MCF 10A (cell line): ENCODE data around the gene ANKRD11. TPM values are rescaled to one million over a fixed set of nuclear protein-coding genes. Genes with fewer than 3 reads are reported as not detected.

ENCODE experiments used
- BruUV-seq: library from RNA; stranded (reverse); fragments of 400-500 nt; replicated peaks from 2 replicates; lab custom pipeline; 2021; lab: Mats Ljungman, UMichigan
- CTCF ChIA-PET: fragments of 300-600 bp; sonication (Branson Sonifier 250); formaldehyde crosslinking; extraction: SDS; loops from one replicate; lab custom pipeline; 2021; ENCODE audit warnings: antibody characterized with exemption, inconsistent platforms; lab: Yijun Ruan, JAX
- POLR2A ChIA-PET: fragments of 300-600, 350-650 bp; sonication (Branson Sonifier 250); formaldehyde crosslinking; extraction: SDS; loops from one replicate; lab custom pipeline; 2020; ENCODE audit warnings: antibody characterized with exemption, inconsistent platforms; lab: Yijun Ruan, JAX
- DNase-seq: peaks from one replicate; pipeline ENCODE4 v3.0.0-alpha.2; 2018; ENCODE audit not compliant: unreplicated experiment
- H3K27ac Mint-ChIP-seq: one replicate; pipeline ENCODE4 v1.8.0; 2022; ENCODE audit warnings: mild to moderate bottlenecking, low read depth, mixed read lengths; ENCODE audit not compliant: unreplicated experiment
- H3K27me3 Mint-ChIP-seq: one replicate; pipeline ENCODE4 v1.8.0; 2022; ENCODE audit warnings: mixed read lengths; ENCODE audit not compliant: insufficient read depth, unreplicated experiment
- H3K36me3 Mint-ChIP-seq: one replicate; pipeline ENCODE4 v1.8.0; 2022; ENCODE audit warnings: mild to moderate bottlenecking, moderate library complexity, mixed read lengths; ENCODE audit not compliant: insufficient read depth, unreplicated experiment
- H3K4me1 Mint-ChIP-seq: one replicate; pipeline ENCODE4 v1.8.0; 2022; ENCODE audit warnings: mixed read lengths; ENCODE audit not compliant: insufficient read depth, unreplicated experiment
- H3K4me3 Mint-ChIP-seq: one replicate; pipeline ENCODE4 v1.8.0; 2022; ENCODE audit warnings: mild to moderate bottlenecking, moderate library complexity, mixed read lengths; ENCODE audit not compliant: unreplicated experiment
- H3K9me3 Mint-ChIP-seq: one replicate; pipeline ENCODE4 v1.8.0; 2022; ENCODE audit warnings: mixed read lengths; ENCODE audit not compliant: unreplicated experiment
- intact Hi-C: fragments of 100-400 bp; cut with micrococcal nuclease; formaldehyde crosslinking; loops from 2 replicates; pipeline ENCODE4 v1.14.1; 2022
- total RNA-seq: library from RNA; stranded (reverse); gene quantifications from 2 replicates; pipeline ENCODE4 v1.2.3, GENCODE V29; 2022
- TF ChIP-seq, protein P1 (sequence below): fragments of 200-600 bp; IDR thresholded peaks from one replicate; pipeline ENCODE4 v1.8.0; 2022; ENCODE audit warnings: antibody characterized with exemption, mild to moderate bottlenecking; ENCODE audit not compliant: unreplicated experiment

ANKRD11 gene
- total RNA-seq, 1 experiment from 2014 or later, result 237 TPM

DNA sequence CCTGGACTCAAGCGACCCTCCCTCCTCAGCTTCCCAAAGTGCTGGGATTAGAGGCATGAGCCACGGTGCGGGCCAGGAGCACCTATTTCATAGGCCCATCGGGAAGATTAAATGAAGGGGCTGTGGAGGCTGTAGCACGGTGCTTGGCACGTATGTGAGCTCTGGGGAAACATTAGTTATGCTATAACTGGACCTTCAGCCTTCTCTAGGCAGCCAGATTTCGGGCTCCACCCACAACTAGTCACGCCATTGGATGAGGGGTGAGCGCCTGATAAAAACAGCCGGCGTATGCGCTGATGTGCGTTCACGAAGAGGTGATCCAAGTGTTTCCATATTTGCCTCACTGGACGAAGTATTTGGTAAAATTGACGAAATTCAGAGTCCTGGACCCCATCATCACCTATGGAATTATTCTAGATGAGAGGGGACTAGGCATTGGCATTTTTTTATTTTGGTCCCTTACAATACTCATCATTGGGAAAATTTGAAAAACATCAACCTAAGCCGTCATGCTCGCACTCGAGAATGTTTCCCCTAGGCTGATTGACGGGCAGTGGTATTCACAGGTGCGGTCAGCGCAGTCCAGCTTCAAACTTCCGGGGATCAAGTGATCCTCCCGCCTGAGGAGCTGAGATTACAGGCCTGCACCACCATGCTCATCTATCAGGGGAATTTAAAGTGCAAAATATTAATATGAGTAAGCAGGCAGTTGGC lies 1.8 kb upstream of the ANKRD11 start:
- Mint-ChIP-seq H3K9me3 (no peaks in the 10 kb centered on the region), H3K4me1 (no peaks in the 10 kb centered on the region), H3K4me3 (peak overlapping the region; percentile 88), H3K36me3 (peaks cover 22% of the 10 kb centered on the region), H3K27ac (peak overlapping the region; percentile 86), H3K27me3 (no peaks in the 10 kb centered on the region)
- BruUV-seq, result no TSS peak
- POLR2A ChIA-PET, result interaction anchor here (1.0 to 4.5 kb wide), 6 partner anchors 10 to 130 kb away, joined by 3 to 46 read pairs (median 6); partner anchors contain the start of gene SPG7
- CTCF ChIA-PET, result interaction anchor here (0.6 to 1.2 kb wide), 3 partner anchors 16 to 177 kb away, joined by 3 to 7 read pairs (median 3); no protein-coding TSS in a partner anchor
- TF ChIP-seq, protein P1, sequence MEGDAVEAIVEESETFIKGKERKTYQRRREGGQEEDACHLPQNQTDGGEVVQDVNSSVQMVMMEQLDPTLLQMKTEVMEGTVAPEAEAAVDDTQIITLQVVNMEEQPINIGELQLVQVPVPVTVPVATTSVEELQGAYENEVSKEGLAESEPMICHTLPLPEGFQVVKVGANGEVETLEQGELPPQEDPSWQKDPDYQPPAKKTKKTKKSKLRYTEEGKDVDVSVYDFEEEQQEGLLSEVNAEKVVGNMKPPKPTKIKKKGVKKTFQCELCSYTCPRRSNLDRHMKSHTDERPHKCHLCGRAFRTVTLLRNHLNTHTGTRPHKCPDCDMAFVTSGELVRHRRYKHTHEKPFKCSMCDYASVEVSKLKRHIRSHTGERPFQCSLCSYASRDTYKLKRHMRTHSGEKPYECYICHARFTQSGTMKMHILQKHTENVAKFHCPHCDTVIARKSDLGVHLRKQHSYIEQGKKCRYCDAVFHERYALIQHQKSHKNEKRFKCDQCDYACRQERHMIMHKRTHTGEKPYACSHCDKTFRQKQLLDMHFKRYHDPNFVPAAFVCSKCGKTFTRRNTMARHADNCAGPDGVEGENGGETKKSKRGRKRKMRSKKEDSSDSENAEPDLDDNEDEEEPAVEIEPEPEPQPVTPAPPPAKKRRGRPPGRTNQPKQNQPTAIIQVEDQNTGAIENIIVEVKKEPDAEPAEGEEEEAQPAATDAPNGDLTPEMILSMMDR, result no peak
- intact Hi-C loops, result no loop called here
- no peak for DNase-seq

DNA sequence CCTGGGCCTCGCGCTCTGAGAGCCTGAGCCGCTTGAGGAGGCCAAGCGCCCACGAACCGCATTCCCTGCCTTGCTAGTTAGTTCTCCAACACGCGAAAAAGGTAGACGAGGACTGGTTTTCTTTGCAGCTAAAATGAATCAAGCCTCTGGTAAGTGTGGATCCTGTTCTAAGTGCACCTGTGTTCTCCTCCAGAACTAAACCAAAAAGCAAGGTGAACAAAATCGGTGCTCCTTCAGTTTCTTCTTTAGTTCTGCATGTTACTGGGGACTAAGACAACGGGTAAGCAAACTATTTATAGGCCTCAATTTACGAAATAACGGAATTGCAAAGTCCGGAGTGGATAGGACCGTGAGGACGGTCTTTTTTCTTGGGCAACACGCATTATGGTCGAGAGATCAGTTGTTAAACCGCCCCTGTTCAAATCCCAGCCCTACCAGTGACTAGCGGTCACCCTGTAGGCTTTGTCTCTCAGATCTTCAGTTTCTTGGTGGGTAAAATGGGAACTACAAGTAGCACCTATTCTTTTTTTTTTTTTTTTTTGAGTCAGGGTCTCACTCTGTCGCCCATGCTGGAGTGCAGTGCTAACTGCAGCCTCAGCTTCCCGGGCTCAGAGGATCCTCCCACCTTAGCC lies 993 bp upstream of the ANKRD11 start:
- CTCF ChIA-PET, result interaction anchor here (1.0 to 1.2 kb wide), 3 partner anchors 16 to 95 kb away, joined by 3 to 7 read pairs (median 4); no protein-coding TSS in a partner anchor
- H3K4me3 Mint-ChIP-seq, result peak overlapping the region; percentile 88
- no peaks in the 10 kb centered on the region for H3K9me3 Mint-ChIP-seq
- H3K27ac Mint-ChIP-seq, result peak overlapping the region; percentile 86
- peaks cover 29% of the 10 kb centered on the region for H3K36me3 Mint-ChIP-seq
- H3K4me1 Mint-ChIP-seq, result peaks cover 2% of the 10 kb centered on the region
- peak; percentile 28 for DNase-seq
- POLR2A ChIA-PET, result interaction anchor here (0.6 to 4.9 kb wide), 18 partner anchors 10 to 1637 kb away, joined by 3 to 55 read pairs (median 4); partner anchors contain the start of genes SPG7 and TCF25
- TSS peak; percentile 72 for BruUV-seq
- intact Hi-C loops, result no loop called here
- TF ChIP-seq, protein P1, result no peak
- no peaks in the 10 kb centered on the region for H3K27me3 Mint-ChIP-seq

DNA sequence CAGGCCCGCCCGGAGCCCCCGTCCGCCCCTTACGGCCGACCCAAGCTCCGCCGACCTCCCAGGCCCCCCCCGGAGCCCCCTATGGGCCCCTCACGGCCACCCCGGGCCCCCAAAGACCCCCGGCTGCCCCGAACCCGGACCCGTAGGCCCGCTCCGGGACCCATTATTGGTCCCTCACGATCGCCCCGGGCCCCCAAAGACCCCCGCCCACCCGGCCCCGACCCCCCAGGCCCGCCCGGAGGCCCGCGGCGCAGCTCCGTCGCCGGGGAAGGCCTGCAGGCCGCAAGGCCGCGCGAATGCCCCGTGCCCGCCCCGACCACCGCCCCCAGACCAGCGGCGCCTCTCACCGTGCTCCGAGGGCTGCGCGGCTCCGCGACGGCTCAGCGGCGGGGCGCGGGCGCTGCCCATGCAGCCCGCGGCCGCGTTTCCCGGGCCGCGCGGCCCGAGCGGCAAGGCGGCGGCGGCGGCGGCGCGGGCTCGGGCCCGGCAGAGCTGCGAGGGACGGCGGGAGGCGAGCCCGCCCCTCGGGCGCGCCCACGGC lies 393 bp downstream of the ANKRD11 start:
- no peak for DNase-seq
- H3K36me3 Mint-ChIP-seq, result peaks cover 34% of the 10 kb centered on the region
- H3K4me3 Mint-ChIP-seq, result peak overlapping the region; percentile 88
- TF ChIP-seq, protein P1, result no peak
- no peaks in the 10 kb centered on the region for H3K27me3 Mint-ChIP-seq
- no peaks in the 10 kb centered on the region for H3K9me3 Mint-ChIP-seq
- peaks cover 15% of the 10 kb centered on the region for H3K4me1 Mint-ChIP-seq
- ChIA-PET POLR2A (interaction anchor here (0.9 to 4.9 kb wide), 12 partner anchors 8 to 94 kb away, joined by 3 to 55 read pairs (median 10); partner anchors contain the start of gene SPG7), CTCF (interaction anchor here (0.5 kb wide), 1 partner anchor 9 kb away, joined by 5 read pairs; no protein-coding TSS in a partner anchor)
- no TSS peak for BruUV-seq
- peak overlapping the region; percentile 52 for H3K27ac Mint-ChIP-seq
- intact Hi-C loops, result loop anchor here (1.0 to 5.0 kb wide), 3 partner anchors 15 to 48 kb away; partner anchors contain the start of gene SPG7
